ENCODE results near the gene NEU2. TPM values are rescaled to one million over a fixed set of nuclear protein-coding genes. Genes with fewer than 3 reads are reported as not detected.
A peak's percentile ranks its signal among the peaks of the same experiment; 100 is the strongest.

NEU2 gene
- total and polyA plus RNA-seq, 2 of the 13 experiments (the other 11 are each of a cell fraction or from before 2014, with no cell fraction given), result not detected

GRCh38 chr2:233053928-233054784 is 21.7 kb downstream of the NEU2 start (continued):
- TF ChIP-seq THRA (CRISPR knock-in tag; IDR thresholded peaks at IDR 0.05; ENCODE audit: borderline replicate concordance) (no peak), ZNF232 (CRISPR knock-in tag; IDR thresholded peaks at IDR 0.05; ENCODE audit: borderline replicate concordance) (peak; percentile 21; the same call in 1 of the 2 replicates), ARID2 (CRISPR knock-in tag; IDR thresholded peaks at IDR 0.05; ENCODE audit: borderline replicate concordance) (no peak), HMGXB4 (CRISPR knock-in tag; IDR thresholded peaks at IDR 0.05; ENCODE audit: borderline replicate concordance in 1 of 2, low read depth in 1 of 2) (peak; percentile 50 to 61; a peak in 2 of 4 replicates), RXRB (CRISPR knock-in tag; IDR thresholded peaks at IDR 0.05; ENCODE audit: borderline replicate concordance) (peak; percentile 34; the same call in 1 of the 2 replicates), THAP9 (CRISPR knock-in tag; IDR thresholded peaks at IDR 0.05; ENCODE audit: borderline replicate concordance) (no peak; the same call in 1 of the 2 replicates), RXRA (CRISPR knock-in tag; IDR thresholded peaks at IDR 0.05) (peak; percentile 28; the same call in 1 of the 2 replicates), ZNF607 (CRISPR knock-in tag; IDR thresholded peaks at IDR 0.05; ENCODE audit: borderline replicate concordance) (no peak), ISX (CRISPR knock-in tag; conservative IDR thresholded peaks at IDR 0.05) (no peak), NCOA1 (CRISPR knock-in tag; IDR thresholded peaks at IDR 0.05) (no peak), SIX4 (CRISPR knock-in tag; IDR thresholded peaks at IDR 0.05) (no peak), ZNF235 (CRISPR knock-in tag; IDR thresholded peaks at IDR 0.05; ENCODE audit: borderline replicate concordance) (no peak), TRAFD1 (CRISPR knock-in tag; IDR thresholded peaks at IDR 0.05; ENCODE audit: borderline replicate concordance) (no peak), MATR3 (CRISPR knock-in tag; IDR thresholded peaks at IDR 0.05) (no peak), SAFB2 (CRISPR knock-in tag; IDR thresholded peaks at IDR 0.05; ENCODE audit: borderline replicate concordance, low read depth) (no peak), CHD4 (IDR thresholded peaks at IDR 0.05; ENCODE audit: borderline replicate concordance, low read length) (no peak), ZNF558 (CRISPR knock-in tag; IDR thresholded peaks at IDR 0.05; ENCODE audit: borderline replicate concordance) (no peak), ZNF720 (CRISPR knock-in tag; IDR thresholded peaks at IDR 0.05) (no peak), ZNF441 (CRISPR knock-in tag; IDR thresholded peaks at IDR 0.05; ENCODE audit: borderline replicate concordance) (no peak), PTBP1 (IDR thresholded peaks at IDR 0.05; ENCODE audit: low read depth, low read length, poor library complexity, severe bottlenecking) (no peak)

Data from HepG2 (cell line).